Activated CD8-positive, alpha-beta memory T cell treated with anti-CD3 and anti-CD28 coated beads for 48 hours (primary cell): ENCODE results near the gene SELENOO.

Source experiments
- DNase-seq, 3 experiments: peaks; one replicate each; pipeline ENCODE4 v3.0.0-alpha.2; 2020; ENCODE audit warnings: low read depth in 2 of 3, low spot score in 2 of 3

Gene SELENOO

GRCh38 chr22:50216055-50216683, 15.4 kb downstream of the SELENOO start:
- no peak for DNase-seq

DNA sequence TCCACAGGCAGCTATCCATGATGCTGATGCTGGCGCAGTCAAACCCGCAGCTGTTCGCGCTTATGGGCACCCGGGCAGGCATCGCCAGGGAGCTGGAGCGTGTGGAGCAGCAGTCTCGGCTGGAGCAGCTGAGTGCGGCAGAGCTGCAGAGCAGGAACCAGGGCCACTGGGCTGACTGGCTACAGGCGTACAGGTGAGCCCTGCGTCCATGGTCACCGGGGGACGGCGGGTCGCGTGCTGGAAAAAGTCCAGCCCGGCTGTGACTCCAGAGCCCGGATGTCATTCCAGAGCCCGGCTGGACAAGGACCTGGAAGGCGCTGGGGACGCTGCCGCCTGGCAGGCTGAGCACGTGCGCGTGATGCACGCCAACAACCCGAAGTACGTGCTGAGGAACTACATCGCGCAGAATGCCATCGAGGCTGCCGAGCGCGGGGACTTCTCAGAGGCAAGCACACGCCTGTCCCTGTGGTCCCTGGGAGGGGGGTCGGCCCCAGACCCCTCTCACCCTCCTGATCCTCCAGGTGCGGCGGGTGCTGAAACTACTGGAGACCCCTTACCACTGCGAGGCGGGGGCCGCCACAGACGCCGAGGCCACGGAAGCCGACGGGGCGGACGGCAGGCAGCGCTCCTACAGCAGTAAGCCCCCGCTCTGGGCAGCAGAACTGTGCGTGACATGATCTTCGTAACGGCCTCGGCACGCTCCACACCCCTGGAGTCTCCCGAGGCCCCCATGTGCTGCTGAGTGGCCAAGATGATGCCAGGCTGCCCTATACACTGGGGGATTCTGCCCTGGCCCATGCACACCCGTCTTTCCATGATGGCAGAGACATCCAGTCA, 16.1 kb downstream of the SELENOO start:
- DNase-seq: no peak

- no peak for DNase-seq
Measured at GRCh38 chr22:50217543-50218152, 16.8 kb downstream of the SELENOO start.

GRCh38 chr22:50218153-50218995, 17.6 kb downstream of the SELENOO start:
- no peak for DNase-seq

GRCh38 chr22:50218996-50219727, 18.4 kb downstream of the SELENOO start:
- no peak for DNase-seq

GRCh38 chr22:50219800-50220602, 19.2 kb downstream of the SELENOO start:
- DNase-seq: no peak

DNA sequence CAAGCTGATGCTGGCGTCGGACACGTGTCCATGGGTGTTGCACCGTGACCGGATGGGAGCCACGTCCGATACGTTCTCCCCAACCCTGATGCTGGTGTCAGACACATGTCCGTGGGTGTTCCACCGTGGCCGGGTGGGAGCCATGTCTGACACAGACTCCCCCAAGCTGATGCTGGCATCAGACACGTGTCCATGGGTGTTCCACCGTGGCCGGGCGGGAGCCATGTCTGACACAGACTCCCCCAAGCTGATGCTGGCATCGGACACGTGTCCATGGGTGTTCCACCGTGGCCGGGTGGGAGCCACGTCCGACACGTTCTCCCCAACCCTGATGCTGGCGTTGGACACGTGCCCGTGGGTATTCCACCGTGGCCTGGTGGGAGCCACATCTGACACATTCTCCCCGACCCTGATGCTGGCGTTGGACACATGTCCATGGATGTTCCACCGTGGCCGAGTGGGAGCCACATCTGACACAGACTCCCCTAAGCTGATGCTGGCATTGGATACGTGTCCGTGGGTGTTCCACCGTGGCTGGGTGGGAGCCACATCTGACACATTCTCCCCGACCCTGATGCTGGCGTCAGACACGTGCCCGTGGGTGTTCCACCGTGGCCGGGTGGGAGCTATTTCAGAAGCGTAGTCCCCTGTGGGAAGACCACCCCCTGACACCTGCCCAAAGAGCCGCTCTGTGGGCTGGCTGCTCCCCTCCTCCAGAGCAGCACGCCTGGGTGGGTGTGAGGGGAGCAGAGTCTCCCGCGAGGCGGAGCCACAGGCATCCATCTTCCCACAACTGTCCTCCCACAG, 20.0 kb downstream of the SELENOO start:
- DNase-seq: no peak

GRCh38 chr22:50221410-50222300, 20.8 kb downstream of the SELENOO start:
- no peak for DNase-seq

GRCh38 chr22:50222508-50222907, 21.7 kb downstream of the SELENOO start:
- no peak for DNase-seq

- no peak for DNase-seq
Measured at GRCh38 chr22:50224071-50224470, 23.3 kb downstream of the SELENOO start.

DNA sequence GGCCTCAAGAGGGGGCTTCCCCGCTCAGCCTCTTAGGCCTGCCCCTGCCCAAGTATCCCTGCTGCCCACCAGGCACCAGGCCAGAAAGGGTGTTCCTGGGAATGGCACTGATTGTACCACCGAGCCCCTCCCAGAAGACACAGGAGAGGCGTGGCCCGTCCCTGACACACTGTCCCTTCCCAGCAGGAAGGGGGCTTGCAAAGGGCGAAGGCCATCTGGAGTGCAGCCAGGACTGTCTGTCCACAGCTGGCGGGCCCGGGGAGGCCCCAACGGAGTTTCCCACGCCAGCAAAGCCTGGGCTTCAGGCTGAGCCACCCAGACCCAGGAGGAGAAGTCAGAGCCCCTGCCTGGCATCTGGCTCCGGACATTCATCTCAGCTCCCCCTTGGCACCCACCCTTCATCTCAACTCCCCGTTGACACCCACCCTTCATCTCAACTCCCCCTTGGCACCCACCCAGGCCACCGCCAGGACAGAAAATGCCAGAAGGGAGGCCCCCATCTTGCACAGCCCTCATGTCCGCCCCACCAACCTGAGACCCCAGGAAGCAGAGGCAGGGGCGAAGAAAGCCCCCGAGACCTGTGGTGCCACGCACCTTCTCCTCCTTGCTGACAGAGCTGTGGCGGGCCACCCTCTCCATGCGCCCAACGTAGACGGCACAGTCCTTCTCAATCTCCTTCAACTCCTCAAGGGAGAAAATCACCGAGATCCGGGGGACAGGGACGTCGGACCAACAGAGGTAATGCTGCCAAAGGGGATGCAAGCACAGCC, 24.6 kb downstream of the SELENOO start:
- no peak for DNase-seq

- no peak for DNase-seq
Measured at GRCh38 chr22:50226063-50226874, 25.5 kb downstream of the SELENOO start.

DNA sequence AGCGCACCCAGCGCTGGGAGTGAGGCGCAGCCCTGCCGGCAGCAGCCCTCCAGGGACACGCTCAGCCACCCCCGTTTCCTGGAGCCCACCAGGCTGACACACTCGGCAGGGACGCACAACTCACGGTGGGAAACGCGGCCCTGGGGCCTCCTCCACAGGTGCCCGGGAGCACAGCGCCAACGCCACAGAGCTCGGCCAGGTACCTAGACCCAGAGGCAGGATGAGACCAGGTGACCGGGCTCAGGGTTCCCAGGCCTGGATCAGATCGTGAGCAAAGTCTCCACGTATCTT, 26.0 kb downstream of the SELENOO start:
- DNase-seq: no peak

GRCh38 chr22:50227579-50228215, 26.9 kb downstream of the SELENOO start:
- DNase-seq: no peak

GRCh38 chr22:50228366-50228765, 27.6 kb downstream of the SELENOO start:
- no peak for DNase-seq

DNA sequence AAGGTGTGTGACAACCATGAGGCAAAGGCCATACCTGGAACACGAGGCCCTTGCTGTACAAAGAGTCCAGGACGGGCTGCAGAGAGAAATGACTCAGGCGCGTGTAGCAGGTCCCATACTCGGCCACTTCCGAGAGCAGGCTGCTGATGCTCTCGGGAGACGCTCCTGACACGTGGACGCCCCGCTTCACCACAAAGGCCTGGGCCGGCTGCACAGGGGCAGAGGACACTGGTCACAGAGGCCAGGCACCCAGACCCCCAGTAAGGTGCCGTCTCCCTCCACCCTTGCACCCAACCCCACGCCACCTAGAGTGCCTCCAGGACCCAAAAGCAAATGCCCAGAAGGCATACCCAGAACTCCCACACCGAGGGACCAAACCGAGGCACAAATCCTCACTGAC, 28.6 kb downstream of the SELENOO start:
- no peak for DNase-seq
